ENCODE measurements around the gene ZDHHC19.
"Not testable (repeated sequence)": the region's sequence is repeated elsewhere in the genome, so short reads cannot be mapped to it uniquely, and the experiment has no call there.

Gene ZDHHC19

DNA sequence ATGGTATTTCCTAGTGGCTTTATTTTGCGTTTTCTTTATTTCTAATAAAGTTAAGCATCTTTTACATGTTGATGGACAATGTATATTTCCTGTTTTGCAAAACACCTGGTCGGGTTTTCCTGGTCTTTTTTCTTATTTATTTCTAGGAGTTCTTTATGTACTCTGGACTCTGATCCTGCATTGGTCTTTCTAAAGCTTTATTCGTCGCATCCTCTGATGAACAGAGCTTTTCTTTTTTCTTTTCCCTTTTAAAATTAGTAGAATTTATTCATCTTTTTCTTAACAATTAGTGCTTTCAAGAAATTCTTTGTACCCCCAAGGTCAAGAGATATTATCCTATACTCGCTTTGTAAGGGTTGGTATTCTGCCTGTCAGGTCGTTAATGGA, 32.2 kb downstream of the ZDHHC19 start:
- DNase-seq (ENCODE audit: low read depth, low spot score) = no peak

DNA sequence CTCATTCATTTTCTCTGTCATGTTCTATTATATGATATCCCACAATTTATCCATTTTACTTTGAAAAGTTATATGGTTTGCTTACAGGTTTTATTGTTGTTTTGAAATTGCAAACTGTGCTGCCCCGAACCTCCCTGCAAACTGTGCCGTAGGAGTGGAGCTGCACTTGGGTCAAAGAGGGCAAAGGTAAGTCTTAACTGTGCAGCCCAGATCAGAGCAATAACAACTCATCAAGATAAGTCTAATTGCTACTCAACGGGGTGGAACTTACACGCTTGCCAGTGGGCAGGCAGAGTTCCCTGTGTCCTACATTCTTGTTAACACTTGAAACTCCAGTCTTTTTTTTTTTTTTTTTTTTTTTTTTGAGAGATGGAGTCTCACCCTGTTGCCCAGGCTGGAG, 33.2 kb downstream of the ZDHHC19 start:
- no peak for DNase-seq (ENCODE audit: low read depth, low spot score)

DNA sequence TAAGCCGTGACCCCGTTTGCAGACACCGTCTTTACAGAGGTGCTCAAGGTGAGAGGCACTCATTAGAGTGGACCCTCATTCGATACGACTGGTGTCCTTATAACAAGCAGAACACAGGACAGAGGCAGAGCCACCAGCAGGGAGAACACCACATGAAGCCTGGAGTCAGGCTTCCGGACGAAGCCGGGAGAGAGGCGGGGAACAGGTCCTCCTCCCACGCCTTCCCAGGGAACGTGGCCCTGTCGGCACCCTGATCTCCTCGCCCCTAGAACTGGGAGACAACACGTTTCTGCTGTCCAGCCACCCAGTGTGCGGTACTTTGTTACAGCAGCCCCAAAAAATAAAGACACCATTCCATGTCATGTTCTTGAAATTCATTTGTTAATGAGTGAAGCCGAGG, 33.6 kb downstream of the ZDHHC19 start:
- DNase-seq (ENCODE audit: low read depth, low spot score) = no peak

DNA sequence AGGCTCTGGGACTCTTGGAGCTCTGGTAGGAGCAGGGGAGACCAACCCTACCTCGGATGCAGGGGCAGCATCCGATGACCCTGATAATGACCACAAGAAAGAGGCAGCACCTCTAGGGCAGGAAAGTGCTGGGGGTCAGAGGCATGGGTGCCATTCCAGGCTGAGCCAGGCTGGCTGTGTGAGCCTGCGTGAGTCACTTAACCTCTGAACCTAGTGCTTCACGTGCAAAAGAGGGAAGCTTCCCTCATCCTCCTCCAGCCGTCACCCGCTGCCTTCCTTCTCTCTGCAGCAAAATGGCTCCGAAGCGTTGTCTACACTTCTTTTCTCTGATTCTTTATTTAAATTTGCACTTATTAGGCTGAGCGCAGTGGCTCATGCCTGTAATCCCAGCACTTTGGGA, 35.5 kb downstream of the ZDHHC19 start:
- no peak for DNase-seq (ENCODE audit: low read depth, low spot score)

DNA sequence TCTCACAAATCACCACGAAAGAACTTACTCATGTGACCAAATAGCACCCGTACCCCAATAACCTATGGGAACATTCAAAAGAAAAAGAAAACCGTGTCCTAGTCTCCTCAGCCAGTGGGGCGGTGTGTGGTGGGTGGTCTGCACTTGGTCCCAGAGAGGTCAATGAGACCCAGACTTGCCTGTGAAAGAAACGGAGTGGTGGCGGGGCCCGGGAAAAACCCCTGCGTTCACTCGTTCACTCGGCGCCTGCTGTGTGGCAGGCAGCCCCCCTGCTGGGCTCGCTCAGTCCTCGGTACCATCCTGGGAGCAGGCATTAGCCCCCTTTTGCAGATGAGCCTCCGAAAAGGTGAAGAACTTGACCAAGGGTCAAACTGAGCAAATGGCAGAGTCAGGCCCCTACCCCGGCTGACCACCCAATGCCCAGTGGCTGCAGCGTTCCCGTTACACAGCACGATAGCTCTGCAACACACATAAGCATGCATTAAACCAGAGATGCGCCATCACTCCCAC, 36.0 kb downstream of the ZDHHC19 start:
- no peak for DNase-seq (ENCODE audit: low read depth, low spot score)

DNA sequence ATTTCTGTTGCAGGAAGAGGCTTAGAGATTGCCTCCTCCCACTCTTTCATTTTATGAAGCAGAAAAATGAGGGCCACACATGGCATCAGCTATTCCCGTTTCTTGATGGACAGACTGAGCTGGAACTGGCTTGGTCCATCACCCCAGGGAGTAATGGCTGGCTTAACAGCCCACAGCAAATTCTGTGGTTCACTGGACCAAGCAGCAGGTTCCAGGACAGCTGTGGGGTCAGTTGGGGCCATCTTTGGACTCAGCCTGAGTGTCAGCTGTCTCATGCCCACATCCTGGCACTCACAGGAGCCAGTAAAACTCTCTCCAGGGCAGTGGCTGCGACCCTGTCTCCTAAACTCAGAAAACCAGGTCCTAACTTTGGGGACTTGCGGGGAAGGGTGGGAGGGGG, 36.5 kb downstream of the ZDHHC19 start:
- DNase-seq (ENCODE audit: low read depth, low spot score) = no peak

DNA sequence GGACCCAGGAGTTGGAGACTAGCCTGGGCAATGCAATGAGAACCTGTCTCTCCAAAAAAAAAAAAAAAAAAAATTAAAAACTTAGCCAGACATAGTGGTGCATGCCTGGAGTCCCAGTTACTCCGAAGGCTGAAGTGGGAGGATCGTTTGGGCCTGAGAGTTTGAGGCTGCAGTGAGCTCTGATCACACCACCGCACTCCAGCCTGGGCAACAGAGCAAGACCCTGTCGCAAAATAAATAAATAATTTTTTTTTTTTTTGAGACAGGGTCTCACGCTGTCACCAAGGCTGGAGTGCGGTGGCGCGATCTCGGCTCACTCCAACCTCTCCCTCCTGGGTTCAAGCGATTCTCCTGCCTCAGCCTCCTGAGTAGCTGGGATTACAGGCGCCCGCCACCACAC, 40.9 kb downstream of the ZDHHC19 start:
- DNase-seq (ENCODE audit: low read depth, low spot score) = not testable (repeated sequence)

DNA sequence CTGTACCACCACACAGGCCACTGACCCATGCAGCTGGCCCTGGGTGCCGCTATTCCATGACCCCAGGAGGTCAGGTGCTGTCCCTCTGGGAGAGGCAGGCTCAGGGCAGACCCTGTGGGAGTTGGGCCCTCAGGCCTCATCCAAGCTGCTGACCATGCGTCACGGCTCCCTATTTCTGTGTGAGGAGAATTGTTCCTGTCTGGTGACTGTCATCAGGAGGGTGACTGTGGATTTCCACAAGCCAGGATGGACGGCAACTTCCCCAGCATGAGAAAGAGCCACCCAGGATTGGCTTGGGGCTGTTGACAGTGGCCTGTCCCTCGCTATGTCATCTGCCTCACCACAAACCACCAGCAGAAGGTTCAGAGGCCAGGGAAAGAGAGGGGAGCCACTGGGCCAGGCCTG, 41.4 kb downstream of the ZDHHC19 start:
- no peak for DNase-seq (ENCODE audit: low read depth, low spot score)

DNA sequence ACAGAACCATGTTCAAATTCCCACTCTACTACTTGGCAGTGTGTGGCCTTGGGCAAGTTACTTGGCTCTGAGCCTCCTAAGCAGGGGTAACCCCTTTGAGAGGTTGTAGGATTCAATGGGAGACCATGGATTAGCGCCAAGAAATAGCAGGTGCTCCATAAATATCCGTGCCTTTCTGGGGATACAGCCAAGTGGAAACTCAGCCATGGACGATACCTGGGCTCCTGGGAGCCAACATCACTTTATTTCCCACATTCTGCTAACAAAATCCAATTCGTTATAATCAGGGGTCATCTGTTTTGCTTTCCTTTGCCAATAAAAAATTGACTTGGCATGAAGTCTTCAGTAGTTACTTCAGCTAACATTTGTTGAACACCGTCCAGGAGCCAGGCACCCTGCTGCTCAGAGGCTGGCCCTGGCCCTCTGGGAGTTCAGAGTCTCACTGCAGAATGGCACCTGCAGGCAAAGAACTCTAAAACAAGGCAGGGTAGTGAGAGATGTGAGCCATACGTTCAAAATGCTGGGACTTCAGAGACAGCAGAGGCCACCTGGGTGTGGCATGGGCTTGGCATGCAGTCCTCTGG, 42.3 kb downstream of the ZDHHC19 start:
- DNase-seq (ENCODE audit: low read depth, low spot score) = no peak

DNA sequence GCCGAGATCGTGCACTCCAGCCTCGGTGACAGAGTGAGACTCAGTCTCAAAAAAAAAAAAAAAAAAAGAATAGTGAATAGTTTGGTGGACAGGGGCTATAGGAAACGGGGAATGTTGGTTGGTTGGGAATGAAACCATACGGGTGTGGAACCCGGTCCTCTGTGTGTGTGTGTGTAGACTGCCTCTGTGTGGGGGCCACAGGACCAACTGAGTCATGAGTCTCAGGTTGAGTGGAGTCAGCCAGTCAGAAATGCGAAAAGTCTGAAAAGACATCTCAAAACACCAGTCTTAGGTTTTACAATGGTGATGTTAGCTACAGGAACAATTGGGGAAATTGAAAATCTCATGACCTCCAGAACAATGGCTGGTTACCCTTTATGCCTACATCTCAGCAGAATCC, 44.5 kb downstream of the ZDHHC19 start:
- DNase-seq (ENCODE audit: low read depth, low spot score) = no peak

DNA sequence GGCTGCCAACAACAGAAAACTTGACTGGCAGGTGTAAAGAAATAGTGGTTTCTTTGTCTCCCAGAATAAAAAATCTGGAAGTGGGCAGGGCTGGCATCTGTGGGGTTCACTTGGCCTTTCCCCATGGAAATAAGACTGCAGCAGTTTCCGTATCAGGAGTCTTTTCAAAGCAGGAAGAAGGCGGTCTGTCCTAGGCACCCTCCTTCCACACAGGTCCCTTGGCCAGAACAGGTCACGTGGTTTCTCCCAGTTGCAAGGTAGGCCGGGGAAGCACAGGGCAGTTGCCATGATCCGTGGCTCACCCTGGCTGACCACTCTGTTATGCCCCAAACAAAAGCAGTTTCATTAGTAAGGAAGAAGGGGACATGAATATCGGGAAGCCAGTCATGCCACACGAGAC, 45.4 kb downstream of the ZDHHC19 start:
- no peak for DNase-seq (ENCODE audit: low read depth, low spot score)

DNA sequence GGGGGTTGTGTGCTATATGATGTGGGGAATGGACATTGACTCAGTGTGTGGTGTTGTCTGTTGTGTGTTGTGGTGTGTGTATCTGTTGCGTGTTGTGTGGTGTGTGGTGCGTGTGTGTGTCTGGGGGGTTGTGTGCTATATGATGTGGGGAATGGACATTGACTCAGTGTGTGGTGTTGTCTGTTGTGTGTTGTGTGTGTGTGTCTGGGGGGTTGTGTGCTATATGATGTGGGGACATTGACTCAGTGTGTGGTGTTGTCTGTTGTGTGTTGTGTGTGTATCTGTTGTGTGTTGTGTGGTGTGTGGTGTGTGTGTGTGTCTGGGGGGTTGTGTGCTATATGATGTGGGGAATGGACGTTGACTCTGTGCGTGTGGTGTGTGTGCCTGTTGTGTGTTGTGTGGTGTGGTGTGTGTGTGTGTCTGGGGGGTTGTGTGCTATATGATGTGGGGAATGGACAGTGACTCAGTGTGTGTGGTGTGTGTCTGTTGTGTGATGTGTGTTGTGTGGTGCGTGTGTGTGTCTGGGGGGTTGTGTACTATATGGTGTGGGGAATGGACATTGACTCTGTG, 46.1 kb downstream of the ZDHHC19 start:
- DNase-seq (ENCODE audit: low read depth, low spot score) = not testable (repeated sequence)

DNA sequence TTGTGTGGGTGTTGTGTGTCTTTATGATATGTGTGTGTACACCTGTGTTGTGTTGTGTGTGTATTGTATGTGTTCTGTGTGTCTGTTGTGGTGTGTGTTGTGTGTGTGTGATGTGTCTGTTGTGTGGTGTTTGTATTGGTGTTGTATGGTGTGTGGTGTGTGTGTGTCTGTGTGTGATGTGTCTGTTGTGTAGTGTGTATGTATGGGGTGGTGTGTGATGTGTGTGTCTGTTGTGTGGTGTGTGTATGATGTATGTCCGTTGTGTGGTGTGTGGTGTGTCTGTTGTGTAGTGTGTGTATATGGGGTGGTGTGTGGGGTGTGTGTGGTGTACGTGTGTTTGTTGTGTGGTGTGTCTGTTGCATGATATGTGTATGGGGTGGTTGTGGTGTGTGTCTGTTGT, 46.6 kb downstream of the ZDHHC19 start:
- no peak for DNase-seq (ENCODE audit: low read depth, low spot score)

DNA sequence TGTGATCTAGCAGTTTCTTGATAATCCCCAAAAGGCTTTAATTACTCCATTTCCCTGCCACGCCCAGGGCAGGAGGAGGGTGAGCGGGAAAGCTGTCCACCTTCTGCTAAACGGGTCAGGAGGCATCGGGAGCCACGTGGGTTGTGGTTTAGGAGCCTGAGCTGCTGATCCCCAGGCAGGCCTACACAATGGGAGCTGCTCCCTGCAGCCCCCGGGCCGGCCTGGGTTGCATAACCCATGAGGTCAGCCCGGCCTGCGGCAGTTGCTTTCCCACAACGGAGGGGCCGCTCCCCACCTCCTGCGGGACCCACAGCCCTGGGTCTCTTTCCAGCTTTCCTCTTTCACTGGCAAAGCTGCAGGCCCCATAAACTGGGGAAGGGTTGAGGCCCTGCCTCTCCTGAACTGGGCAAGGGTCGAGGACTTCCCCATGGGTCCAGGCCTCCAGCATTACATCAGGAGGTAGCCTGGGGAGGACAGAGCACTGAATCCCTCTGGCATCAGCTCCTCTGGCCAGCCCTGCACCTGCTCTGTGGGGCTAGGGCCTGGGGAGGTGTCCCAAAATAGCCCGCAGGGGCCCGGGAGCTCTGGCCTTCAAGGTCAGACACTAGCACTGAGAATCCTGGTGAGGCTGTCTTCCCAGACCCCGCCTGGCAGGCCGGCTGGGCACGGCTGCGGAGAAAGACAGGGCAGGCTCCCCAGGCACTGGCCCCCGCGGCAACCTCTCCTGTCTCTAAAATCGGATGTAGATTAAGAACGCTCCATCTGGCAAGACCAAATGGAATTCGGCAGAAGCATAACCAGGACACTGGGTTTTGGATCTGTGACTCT, 47.3 kb downstream of the ZDHHC19 start:
- no peak for DNase-seq (ENCODE audit: low read depth, low spot score)

DNA sequence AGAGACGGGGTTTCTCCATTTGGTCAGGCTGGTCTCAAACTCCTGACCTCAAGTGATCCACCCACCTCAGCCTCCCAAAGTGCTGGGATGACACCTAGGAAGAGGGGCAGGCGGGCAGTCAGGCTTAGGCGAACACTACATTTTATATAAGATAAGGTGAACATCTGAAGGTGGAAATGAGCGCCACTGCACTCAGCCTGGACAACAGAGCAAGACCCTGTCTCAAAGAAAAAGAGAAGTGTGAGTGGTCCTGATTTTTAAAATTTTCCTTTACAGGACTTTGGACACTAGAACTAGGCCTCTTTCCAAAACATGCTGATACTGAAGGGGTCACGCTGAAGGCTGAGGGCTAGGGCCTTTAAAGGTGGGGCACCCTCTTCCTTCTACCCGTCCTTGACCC, 48.0 kb downstream of the ZDHHC19 start:
- DNase-seq (ENCODE audit: low read depth, low spot score) = no peak

DNA sequence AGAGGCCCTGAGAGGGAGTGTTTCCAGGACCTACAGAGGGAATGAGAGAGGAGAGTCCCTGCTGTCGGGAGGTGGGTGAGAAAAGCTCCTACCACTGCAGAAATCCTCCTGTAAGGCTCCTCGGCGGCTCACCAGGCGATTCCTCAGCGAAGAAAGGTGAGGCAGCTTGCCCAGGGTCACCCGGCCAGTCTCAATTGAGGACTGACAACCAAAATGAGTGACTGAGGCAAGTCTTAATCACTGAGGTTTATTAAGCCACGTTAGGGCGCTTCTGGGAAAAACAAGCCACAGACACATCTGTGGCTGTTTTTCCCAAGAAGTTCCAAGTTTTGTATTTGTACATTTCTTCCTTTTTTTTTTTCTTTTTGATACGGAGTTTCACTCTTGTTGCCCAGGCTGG, 48.5 kb downstream of the ZDHHC19 start:
- no peak for DNase-seq (ENCODE audit: low read depth, low spot score)

DNA sequence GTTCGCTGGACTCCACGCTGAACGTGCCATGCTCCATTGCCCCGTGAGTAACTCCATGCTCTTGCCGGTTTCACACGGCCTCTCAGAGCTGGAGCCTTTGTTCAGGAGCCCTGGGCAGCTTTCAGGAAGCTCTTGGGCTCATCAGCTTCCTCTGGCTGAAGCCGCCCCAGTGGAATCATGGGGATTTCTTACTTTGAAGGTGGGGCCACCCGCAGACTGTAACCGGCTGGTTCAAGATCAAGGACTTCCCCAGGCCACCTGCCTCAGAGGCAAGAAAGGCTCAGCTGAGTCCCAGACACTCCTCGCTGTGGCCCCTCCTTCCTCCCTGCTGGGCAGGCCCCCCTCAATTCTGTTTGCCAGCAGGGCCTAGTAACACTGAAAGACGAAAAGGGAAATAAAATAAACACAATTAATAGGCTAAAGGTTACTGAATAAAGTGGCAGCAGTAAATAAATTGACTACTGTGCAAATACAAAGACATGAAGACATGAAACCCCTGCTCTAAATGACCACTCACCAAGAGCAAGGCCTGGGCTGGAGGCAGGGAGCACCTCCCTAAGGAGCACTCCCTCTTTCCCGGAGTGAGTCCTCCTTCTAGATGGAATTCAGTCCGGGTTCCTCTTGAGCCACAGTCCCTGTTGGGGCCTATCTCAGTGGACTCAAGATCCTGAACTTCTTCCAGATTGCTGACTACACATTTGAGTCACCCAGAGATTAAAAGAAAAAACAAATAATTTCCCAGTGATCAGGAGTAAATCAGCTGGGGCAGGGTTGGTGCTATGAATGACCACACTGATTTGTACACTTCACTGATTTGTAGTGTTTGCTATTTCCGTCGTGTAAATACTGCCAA, 51.0 kb downstream of the ZDHHC19 start:
- no peak for DNase-seq (ENCODE audit: low read depth, low spot score)

DNA sequence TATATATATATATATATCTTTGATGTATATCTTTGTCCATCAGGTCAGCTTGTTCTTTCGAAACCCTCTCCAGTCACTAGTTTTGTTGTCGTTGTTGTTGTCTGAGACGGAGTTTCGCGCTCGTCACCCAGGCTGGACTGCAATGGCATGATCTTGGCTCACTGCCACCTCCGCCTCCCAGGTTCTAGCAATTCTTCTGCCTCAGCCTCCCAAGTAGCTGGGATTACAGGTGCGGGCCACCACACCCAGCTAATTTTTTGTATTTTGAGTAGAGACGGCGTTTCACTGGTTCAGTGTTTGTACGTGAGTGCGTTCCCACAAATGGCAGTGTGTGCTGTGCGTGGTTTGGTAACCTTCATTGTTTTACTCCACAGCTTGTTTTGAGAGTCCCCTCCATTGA, 51.7 kb downstream of the ZDHHC19 start:
- DNase-seq (ENCODE audit: low read depth, low spot score) = no peak

DNA sequence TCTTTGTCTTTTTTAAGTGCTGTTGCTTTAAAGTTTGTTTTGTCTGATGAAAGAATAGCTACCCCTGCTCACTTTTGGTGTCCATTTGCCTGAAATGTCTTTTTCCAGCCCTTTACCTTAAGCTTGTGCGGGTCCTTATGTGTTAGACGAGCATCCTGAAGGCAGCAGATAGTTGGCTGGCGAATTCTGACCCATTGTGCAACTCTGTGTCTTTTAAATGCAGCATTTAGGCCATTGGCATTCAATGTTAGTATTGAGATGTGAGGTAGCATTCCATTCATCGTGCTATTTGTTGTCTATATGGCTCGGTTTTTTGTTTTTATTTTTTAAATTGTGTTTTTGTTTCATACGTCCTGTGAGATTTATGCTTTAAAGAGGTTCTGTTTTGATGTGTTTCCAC, 55.0 kb downstream of the ZDHHC19 start:
- no peak for DNase-seq (ENCODE audit: low read depth, low spot score)

DNA sequence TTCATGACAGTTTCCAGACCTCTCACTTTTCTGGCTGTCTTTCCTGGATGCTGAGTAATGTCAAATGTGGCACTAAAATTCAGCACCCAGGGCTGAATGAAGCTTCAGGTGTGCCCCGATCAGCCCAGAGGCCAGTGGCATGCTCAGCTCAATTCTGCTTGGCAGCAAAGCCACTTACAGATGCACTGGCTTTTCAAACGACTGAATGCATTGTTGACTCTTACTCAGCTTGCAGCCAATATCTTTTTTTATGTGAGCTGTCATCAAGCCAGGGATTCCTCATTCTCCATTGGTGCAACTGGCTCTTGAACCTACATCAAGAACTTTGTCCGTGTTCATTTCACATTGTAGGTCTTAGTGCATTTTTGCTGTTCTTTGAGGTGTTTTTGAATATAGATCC, 60.7 kb downstream of the ZDHHC19 start:
- DNase-seq (ENCODE audit: low read depth, low spot score) = no peak

DNA sequence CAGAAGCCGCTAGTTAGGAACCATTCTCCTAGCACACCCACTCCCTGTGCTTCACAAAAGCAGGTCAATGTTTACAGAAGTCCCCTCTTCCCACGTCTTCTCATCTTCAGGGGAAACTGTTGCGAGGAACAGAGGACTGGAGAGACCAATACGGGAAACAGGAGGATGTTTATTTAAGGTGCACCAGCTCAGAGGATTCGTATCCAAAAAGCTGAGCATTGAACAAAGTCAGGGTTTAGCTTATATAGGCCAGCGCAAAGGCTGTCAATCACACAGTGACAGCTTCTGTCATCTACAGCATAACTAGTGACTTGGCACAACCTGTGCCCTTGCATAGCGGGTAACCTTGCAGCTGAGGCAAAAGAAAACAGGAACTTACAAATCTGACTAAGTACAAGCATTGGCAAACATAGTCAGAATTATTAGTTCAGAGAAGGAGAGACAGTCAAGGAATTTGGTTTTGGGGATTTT, 61.3 kb downstream of the ZDHHC19 start:
- no peak for DNase-seq (ENCODE audit: low read depth, low spot score)

DNA sequence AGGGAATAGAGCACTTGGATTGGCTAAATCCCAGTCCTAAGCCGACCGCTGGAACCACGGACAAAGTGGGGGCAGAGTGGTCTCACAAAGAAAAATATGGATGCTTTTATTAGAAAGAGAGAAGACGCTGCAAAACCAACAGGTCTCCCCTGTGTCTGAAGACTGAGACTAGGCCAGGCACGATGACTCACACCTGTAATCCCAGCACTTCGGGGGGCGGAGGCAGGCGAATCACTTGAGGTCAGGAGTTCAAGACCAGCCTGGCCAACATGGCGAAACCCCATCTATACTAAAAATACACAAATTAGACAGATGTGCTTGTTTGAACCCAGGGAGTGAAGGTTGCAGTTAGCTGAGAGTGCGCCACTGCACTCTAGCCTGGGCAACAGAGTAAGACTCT, 61.8 kb downstream of the ZDHHC19 start:
- no peak for DNase-seq (ENCODE audit: low read depth, low spot score)

All from smooth muscle cell of the brain vasculature (primary cell).